GM21367 (cell line): ENCODE measurements around the gene KRT79.

ENCODE experiments used
- ATAC-seq: cut with Tn5 transposase; IDR thresholded peaks from one replicate; pipeline ENCODE4 v1.9.1; 2021; ENCODE audit not compliant: unreplicated experiment

Gene KRT79

GRCh38 chr12:52819731-52820510, 14.2 kb downstream of the KRT79 start:
- ATAC-seq: no peak

- no peak for ATAC-seq
Measured at GRCh38 chr12:52818887-52819420, 15.2 kb downstream of the KRT79 start.

- no peak for ATAC-seq
Measured at GRCh38 chr12:52818388-52818787, 15.7 kb downstream of the KRT79 start.

DNA sequence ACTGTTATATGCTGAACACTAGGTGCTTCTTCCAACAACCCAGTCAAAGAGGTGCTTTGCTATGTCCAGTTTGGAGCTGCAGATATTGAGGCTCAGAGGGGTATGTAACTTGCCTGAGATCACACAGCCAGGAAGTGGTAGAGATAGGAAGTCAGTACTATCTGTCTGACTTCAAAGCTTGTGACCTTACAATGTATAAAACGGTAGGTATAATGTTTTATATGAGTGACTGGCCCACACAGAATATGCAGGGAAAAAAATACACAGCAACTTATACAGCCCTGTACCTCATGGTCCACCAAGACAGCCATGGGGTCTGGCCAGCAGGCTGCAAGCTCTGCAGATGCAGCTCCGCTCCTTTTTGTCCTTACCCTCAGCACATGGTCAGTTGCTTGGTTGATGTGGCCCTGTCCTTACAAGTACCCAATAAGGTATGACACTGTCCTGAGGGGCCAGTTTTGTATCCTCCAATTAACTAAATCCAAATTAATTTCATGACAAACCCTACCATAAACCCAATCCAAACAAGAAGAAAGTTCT, 16.3 kb downstream of the KRT79 start:
- no peak for ATAC-seq

DNA sequence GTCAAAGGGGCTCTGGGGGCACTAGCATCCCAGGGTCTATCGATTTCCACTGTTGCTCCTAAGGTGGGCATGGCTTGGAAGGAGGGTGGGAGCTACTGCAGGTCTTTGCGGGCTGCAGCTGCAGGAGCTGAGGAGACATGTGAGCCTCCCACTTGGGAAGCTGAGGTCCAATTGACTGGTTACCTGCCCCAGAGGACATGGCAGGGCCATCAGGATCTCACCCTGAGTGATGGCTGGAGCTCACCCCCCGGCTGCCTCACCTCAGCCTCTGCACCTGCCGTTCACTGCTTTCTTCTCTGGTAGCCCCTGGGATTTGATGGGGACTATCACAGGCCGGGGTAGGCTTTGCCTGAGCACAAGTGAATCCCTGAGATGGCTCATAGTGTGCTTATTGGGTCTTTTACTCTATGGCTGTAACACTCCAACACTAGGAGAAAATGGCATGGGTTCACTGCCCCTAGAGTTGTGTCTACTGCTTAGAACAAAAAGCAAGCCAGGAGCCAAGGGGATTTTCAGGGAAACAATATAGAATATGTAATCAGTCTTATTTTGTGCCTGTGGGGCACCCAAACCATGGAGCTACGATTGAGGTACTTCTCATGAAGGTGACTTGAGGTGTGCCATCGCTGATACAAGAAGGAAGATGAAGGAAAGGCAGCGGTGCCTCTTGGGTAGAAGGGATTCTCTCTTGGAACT, 17.0 kb downstream of the KRT79 start:
- ATAC-seq: no peak

DNA sequence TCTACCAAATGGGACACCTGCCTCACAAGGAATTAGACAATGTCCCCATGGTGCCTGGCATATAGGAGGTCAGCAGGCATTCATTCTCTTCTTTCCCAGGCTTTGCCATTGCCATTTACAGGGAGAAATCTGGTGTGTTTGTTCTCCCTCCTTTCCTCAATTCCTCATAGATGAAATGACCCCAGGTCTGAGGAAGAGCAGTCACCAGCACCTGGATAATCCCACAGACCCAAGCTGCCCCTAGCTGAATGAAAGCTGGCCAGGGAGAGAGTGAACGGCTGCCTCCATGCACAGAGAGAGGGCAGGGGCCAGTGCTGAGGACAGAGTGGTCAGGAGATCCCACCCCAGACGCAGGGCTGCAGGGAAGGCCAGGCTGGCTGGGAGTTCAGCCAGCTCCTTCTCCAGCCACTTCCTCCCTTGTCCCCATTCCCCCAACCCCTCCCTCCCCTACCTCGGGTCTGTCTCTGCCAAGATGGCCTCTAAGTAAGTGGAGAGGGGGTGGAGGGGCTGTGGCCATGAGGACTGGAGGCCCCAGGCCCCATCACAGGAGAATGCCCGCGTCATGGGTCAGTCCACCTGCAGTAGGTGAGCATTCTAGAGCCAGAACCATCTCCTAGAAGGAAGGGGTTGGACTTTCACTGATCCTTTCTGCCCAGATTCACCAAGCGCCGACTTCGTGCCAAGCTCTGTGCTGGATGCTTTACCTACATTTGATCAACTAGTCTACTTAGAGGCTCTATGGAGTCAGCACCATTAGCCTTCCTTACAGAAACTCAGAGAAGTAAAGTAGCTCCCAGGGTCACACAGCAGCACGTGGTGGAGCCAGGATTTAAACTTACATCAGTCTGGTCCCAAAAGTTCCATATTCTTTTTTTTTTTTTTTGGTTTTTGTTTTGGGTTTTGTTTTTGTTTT, 18.2 kb downstream of the KRT79 start:
- no peak for ATAC-seq

- no peak for ATAC-seq
Measured at GRCh38 chr12:52815161-52815560, 18.9 kb downstream of the KRT79 start.

DNA sequence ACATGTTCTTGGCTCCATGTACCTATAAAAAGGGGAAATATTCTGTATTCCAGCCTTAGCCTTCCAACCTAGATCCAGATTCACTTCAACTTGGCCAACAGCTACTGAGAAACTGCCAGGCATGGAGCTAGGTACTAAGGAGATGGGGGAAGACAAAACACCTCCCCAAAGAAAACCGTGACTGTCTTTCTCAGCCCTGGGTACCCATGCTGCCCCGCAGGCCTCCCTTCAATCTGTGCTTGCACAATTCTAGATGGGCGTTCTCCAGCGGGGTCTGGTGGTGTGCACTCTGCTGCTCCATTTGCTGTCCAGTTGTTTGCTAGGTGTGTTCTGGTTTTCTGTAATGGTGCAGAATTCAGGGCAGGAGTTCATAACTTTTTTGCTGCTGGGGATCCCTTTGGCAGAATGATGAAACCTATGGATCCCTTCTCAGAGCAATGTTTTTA, 19.4 kb downstream of the KRT79 start:
- no peak for ATAC-seq

- no peak for ATAC-seq
Measured at GRCh38 chr12:52813885-52814709, 20.0 kb downstream of the KRT79 start, which contains the start of gene KRT4. TSS of gene KRT4 (minus strand) at chr12:52814116. CDS start at chr12:52814058, 58 bp downstream.

DNA sequence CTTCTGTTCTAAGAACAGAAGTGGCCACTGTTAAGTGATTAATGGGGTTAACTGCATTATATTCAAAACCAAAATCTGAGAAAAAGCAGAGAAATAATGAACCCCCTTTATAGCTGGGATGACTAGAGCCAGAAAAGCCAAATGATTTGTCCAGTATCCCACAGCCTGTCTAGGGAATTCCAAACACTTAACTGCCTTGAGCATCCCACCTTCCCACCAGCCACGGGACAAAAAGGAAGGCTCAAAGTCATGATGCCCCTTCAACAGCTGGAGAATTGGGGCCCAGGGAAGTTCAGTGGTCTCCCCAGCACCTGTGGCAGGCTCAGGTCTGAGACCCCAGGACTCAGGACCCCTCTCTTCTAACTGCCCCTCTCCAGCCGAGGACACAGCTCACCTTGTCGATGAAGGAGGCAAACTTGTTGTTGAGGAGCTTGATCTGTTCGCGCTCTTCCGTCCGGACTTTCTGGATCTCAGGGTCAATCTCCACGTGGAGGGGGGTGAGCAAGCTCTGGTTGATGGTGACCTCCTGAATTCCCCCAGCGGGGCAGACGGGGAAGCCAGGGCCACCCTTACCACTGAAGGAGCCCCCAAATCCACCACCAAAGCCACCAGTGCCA, 20.8 kb downstream of the KRT79 start:
- ATAC-seq: no peak

- no peak for ATAC-seq
Measured at GRCh38 chr12:52812749-52813148, 21.4 kb downstream of the KRT79 start.

GRCh38 chr12:52812073-52812400, 22.1 kb downstream of the KRT79 start:
- ATAC-seq: no peak

- ATAC-seq: no peak
Measured at GRCh38 chr12:52811191-52812072, 22.7 kb downstream of the KRT79 start.

DNA sequence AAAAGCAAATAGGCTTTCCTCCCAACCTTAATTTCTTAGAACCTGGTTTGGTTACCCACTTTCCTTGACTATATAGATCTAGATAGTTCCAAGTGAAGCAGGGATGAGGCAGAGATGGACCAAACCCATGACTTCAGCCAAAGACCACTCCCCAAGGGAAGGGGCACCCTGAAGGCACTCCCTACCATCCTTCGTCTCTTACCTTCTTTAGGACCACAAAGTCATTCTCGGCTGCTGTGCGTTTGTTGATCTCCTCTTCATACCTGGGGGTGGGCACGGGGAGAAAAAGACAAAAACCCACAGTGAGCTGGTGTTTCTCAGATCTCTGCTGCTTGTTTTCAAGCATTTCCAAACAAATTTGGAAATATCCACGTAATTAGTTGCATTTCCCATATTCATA, 23.6 kb downstream of the KRT79 start:
- ATAC-seq: no peak

DNA sequence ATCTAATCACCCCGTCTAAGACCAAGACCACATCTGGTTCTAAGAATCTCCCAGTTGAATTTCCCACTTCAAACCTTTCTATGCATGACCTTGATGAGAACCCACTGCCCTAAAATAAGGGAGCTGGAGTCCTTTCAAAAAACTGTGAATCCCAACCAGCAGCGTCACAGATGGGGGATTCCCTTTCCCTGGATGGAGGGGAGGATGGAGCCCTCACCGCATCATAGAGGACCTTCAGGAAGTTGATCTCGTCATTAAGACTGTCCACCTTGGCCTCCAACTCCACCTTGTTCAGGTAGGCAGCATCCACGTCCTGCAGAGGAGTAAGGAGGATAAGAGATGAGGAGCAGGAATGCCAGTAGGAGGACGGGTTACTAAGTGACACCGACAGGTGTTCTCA, 24.9 kb downstream of the KRT79 start:
- ATAC-seq: no peak

- no peak for ATAC-seq
Measured at GRCh38 chr12:52808573-52809160, 25.4 kb downstream of the KRT79 start.

DNA sequence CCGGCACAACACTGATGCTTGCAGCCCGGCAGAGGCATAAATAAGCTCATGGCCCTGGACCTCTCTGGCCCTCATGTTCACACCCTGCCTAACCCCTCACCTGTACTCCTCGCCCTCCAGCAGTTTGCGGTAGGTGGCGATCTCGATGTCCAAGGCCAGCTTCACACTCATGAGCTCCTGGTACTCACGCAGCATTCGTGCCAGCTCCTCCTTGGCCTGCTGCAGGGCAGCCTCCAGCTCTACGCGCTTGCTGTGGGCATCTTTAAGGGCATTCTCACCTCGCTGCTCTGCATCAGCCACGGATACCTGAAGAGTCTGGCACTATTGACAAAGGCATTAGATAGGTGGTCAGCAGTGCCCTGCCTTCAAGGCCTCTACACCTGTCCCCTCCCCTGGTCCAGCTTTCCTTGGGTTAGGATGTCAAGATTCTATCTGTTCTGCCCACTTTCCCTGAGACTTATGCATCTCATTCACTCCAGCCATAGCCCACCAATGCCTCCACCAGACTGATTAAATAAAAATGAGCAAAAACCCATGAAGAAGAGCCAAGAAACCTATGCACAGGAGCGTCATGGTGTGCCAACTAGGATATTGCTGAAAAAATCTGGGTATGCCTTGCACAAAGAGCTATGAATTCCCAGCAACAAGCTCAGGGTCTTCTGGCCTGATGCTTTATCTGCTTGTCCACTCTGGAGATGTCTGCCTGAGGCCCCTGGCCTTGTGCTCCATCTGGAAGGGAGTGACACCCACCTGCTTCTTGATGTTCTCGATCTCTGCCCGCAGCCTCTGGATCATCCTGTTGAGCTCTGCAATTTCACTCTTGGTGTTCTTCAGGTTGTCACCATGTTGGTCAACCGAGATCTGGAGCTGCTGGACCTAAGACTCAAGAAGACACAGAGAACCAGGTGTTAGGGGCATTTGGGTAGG, 26.3 kb downstream of the KRT79 start:
- ATAC-seq: no peak
